Lung (tissue), 12 donors: Measurements from ENCODE around the gene HS6ST2. TPM values are rescaled to one million over a fixed set of nuclear protein-coding genes. Genes with fewer than 3 reads are reported as not detected.
A peak's percentile ranks its signal among the peaks of the same experiment; 100 is the strongest.

Experiments used
- ATAC-seq: fragments of 200-7000 bp; cut with Tn5 transposase; one replicate; pipeline ENCODE4 v1.9.1; 2020; ENCODE audit warnings: moderate number of reproducible peaks; ENCODE audit not compliant: insufficient read depth, low FRiP score
- DNase-seq, 3 donors: peaks; one replicate each; pipeline ENCODE4 v3.0.0-alpha.2; 2013 to 2017
- H3K27ac ChIP-seq, 2 donors: one replicate each; pipeline ENCODE4 v1.5.1; 2013; ENCODE audit warnings: mild to moderate bottlenecking in 2 of 2, moderate library complexity in 2 of 2, control low read depth in 1 of 2, inconsistent platforms in 1 of 2, low read depth in 1 of 2, low read length in 1 of 2
- H3K27me3 ChIP-seq, 3 donors: one replicate each; pipeline ENCODE4 v1.5.1; 2013; ENCODE audit warnings: low read length in 2 of 3; ENCODE audit not compliant: control insufficient read depth in 3 of 3, insufficient read depth in 3 of 3
- H3K36me3 ChIP-seq, 4 donors: one replicate each; pipeline ENCODE4 v1.5.1; 2013; ENCODE audit warnings: low read length in 4 of 4, mild to moderate bottlenecking in 1 of 4, moderate library complexity in 1 of 4; ENCODE audit not compliant: control insufficient read depth in 4 of 4, insufficient read depth in 4 of 4
- H3K4me1 ChIP-seq, 5 donors: one replicate each; pipeline ENCODE4 v1.5.1; 2013; ENCODE audit warnings: low read length in 5 of 5, mild to moderate bottlenecking in 2 of 5, moderate library complexity in 1 of 5; ENCODE audit not compliant: control insufficient read depth in 5 of 5, insufficient read depth in 5 of 5
- H3K4me3 ChIP-seq: one replicate; pipeline ENCODE4 v1.5.1; 2013; ENCODE audit warnings: mild to moderate bottlenecking, control low read depth, moderate library complexity
- H3K9ac ChIP-seq, 2 donors: one replicate each; pipeline ENCODE4 v1.5.1; 2013; ENCODE audit warnings: low read length in 2 of 2, control low read depth in 1 of 2; ENCODE audit not compliant: insufficient read depth in 1 of 2
- H3K9me3 ChIP-seq, 4 donors: one replicate each; pipeline ENCODE4 v1.5.1; 2013; ENCODE audit warnings: low read length in 3 of 4, mild to moderate bottlenecking in 1 of 4, moderate library complexity in 1 of 4; ENCODE audit not compliant: control insufficient read depth in 4 of 4, insufficient read depth in 3 of 4
- WGBS, 2 donors: extraction: QIAGEN DNeasy Blood & Tissue Kit; methylation state at CpG; one replicate each; pipeline ENCODE4 v1.1.7; 2013; 5-methylcytosine and 5-hydroxymethylcytosine counted together
- polyA plus RNA-seq, 2 donors: library from polyadenylated mRNA; stranded (reverse); fragments of 200-250 nt; gene quantifications; one replicate each; pipeline ENCODE4 v1.2.1, GENCODE V29; 2013
- total RNA-seq, 2 donors: library from RNA; depleted of rRNA in 1 of 2; stranded (reverse); fragments of >200 nt in 1 of 2; gene quantifications; one replicate each; pipeline ENCODE4 v1.2.1, GENCODE V29; 2014 to 2021
- TF ChIP-seq, protein P1 (sequence below): IDR thresholded peaks from 2 replicates; pipeline ENCODE4 v1.5.1; 2012; ENCODE audit warnings: mild to moderate bottlenecking; ENCODE audit errors: control extremely low read depth, extremely low read depth
- donor health status: control.
- donor health status: control.
- donor health status: Bipolar disorder and iron deficiency.
- donor health status: healthy.
- donor health status: DM: yes; HTN: yes; CAD: no.

HS6ST2 gene
- total and polyA plus RNA-seq, 4 donors, result 0.28 to 14.3 (median 2.2) TPM

DNA sequence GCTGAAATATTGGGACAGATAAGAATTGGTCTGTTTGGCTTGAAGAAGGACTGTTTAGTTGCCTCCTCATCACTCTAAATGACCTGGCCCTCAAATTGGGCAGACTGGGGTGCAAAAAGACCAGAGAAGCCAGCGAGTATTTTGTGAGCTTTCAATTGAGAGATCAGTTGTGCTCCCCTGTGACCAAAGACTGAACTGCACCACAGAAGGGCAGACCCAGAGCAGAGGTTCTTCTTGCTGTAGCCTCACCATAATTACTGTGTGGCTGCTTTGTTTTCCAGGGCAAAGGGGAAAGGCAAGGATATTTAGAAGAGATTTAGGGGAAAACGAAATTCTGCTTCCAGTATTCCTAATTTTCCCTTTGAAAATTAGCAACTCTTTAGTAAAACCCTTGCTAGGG is 365.5 kb downstream of the HS6ST2 start:
- DNase-seq (peak in 2 of 3 donors; percentile 15 to 26), ATAC-seq (no peak)
- H3K4me1 ChIP-seq, result no peaks in the 10 kb centered on the region
- TF ChIP-seq, protein P1, sequence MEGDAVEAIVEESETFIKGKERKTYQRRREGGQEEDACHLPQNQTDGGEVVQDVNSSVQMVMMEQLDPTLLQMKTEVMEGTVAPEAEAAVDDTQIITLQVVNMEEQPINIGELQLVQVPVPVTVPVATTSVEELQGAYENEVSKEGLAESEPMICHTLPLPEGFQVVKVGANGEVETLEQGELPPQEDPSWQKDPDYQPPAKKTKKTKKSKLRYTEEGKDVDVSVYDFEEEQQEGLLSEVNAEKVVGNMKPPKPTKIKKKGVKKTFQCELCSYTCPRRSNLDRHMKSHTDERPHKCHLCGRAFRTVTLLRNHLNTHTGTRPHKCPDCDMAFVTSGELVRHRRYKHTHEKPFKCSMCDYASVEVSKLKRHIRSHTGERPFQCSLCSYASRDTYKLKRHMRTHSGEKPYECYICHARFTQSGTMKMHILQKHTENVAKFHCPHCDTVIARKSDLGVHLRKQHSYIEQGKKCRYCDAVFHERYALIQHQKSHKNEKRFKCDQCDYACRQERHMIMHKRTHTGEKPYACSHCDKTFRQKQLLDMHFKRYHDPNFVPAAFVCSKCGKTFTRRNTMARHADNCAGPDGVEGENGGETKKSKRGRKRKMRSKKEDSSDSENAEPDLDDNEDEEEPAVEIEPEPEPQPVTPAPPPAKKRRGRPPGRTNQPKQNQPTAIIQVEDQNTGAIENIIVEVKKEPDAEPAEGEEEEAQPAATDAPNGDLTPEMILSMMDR, result no peak
- no peak overlapping the region for H3K9ac ChIP-seq
- no peak overlapping the region for H3K4me3 ChIP-seq
- H3K27me3 ChIP-seq, result peaks cover 0 to 56% (median 21%) of the 10 kb centered on the region in 3 donors
- no peaks in the 10 kb centered on the region for H3K36me3 ChIP-seq
- 27 to 59% methylated on average over 2 of the region's 2 CpGs for WGBS, 2 donors
- no peak overlapping the region for H3K27ac ChIP-seq
- no peaks in the 10 kb centered on the region for H3K9me3 ChIP-seq

DNA sequence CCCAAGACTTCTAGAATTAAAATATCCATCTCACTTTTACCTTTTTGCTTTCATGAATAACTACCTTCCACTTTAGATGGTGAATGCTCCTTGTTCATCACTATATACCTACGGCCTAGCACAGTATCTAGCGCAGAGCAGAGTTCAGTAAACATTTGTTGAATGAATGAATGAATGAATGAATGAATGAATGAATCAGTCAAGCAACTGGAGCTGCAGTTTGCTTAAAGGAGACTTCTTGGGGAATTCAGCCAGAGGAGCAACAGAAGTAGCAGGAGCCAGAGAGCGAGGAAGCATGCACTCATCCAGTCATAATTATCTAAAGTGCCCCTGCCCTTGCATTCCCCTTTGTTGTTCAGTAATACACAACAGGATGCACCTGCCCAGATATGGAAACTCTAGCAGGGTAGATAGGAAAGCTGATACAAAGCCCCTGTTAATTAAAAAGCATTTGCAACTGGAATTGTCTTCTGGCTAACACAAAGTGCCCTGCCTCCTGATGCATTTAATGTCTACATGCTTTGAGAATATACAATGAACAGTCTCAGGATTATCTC is 366.6 kb downstream of the HS6ST2 start:
- Histone ChIP-seq H3K9me3 (no peaks in the 10 kb centered on the region), H3K27me3 (peaks cover 0 to 57% (median 27%) of the 10 kb centered on the region in 3 donors), H3K27ac (no peak overlapping the region), H3K4me1 (no peaks in the 10 kb centered on the region), H3K9ac (no peak overlapping the region), H3K36me3 (no peaks in the 10 kb centered on the region), H3K4me3 (no peak overlapping the region)
- TF ChIP-seq, protein P1, result no peak
- WGBS, 2 donors, result 87 to 93% methylated on average over 3 of the region's 3 CpGs
- ATAC-seq (no peak), DNase-seq (peak in 1 of 3 donors; percentile 12)

DNA sequence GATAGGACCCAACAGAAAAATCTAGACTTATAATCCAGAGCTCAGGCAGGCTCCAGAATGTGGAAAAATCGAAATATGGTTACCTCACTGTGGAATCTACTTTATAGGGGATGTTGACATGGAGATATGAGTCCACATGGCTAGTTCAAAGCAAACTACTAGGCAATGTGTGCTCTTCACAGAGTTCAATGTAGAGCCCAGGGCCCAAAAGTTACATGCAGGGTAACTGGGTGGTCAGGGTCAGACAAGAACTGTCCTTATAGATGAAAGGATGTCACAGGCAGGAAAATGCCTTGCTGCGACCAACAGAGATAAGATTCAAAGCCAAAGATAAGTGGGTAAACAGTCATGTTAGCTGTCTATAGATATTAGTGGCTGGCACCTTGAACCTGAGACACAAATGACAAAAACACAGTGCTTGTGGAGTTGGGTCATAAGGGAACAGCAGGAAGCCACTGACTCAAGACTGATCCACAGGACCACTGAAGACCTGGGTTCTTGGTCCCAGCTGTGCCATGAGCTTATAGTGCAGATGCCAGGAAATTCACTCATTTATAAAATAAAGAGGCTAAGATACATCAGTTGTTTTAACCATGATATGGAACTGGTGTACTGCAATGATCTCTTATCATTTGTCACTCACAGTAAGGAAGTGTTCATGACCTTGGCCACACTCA is 367.9 kb downstream of the HS6ST2 start:
- DNase-seq (no peak), ATAC-seq (no peak)
- H3K36me3 ChIP-seq, result no peaks in the 10 kb centered on the region
- H3K9ac ChIP-seq, result no peak overlapping the region
- H3K27ac ChIP-seq, result no peak overlapping the region
- no peaks in the 10 kb centered on the region for H3K4me1 ChIP-seq
- peaks cover 0 to 52% (median 27%) of the 10 kb centered on the region in 3 donors for H3K27me3 ChIP-seq
- no peak overlapping the region for H3K4me3 ChIP-seq
- TF ChIP-seq, protein P1, result no peak
- H3K9me3 ChIP-seq, result no peaks in the 10 kb centered on the region
- WGBS, 2 donors, result 56 to 85% methylated on average over 2 of the region's 2 CpGs

DNA sequence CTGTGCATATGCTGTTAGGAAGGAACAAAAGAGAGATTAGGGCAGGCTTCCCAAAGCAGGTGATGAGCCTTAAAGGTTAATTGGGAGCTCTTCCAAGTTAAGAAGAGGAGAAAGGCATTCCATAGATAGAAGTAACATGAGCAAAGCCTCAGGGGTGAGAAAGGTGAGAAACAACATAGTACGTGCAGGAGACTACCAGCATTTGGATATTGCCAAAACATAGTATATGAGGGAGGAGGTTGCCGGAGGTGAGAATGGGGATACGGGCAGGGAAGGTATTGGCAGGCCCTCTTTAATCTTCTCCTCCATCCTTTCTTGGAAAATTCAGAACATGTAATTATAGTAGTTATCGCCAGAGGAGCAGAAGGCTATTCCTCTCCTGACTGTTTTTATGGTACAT is 373.5 kb downstream of the HS6ST2 start:
- no peak for DNase-seq
- Histone ChIP-seq H3K36me3 (no peaks in the 10 kb centered on the region), H3K27ac (no peak overlapping the region), H3K4me1 (no peaks in the 10 kb centered on the region), H3K27me3 (peaks cover 0 to 48% (median 16%) of the 10 kb centered on the region in 3 donors), H3K4me3 (no peak overlapping the region), H3K9me3 (no peaks in the 10 kb centered on the region), H3K9ac (no peak overlapping the region)
- no peak for ATAC-seq
- TF ChIP-seq, protein P1, result no peak
- 87 to 100% methylated on average over 4 of the region's 4 CpGs for WGBS, 2 donors
